HG02763 (cell line): ENCODE results near the gene GSE1.

Experiments used
- ATAC-seq: cut with Tn5 transposase; IDR thresholded peaks from one replicate; pipeline ENCODE4 v1.9.1; 2021; ENCODE audit warnings: mild to moderate bottlenecking, moderate library complexity; ENCODE audit not compliant: unreplicated experiment

GSE1 gene

DNA sequence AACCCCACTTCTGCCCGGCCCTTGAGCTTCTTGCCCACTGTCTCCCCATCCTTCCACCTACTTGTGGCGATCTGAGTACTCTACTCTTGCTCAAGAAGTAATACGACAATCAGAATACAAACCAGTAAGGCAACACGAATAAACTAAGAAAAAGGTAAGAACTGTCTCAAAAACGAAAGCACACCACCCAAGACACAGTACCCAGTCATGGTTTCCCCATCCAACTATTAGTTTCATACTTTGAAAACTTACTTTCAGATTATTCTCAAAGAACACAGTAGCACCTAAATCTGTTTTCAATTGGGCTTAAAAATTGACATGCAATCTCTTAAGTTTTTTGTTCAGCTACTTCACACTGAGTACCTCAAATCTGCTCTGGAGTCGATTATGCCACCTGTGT lies 61.7 kb downstream of the GSE1 start:
- no peak for ATAC-seq

DNA sequence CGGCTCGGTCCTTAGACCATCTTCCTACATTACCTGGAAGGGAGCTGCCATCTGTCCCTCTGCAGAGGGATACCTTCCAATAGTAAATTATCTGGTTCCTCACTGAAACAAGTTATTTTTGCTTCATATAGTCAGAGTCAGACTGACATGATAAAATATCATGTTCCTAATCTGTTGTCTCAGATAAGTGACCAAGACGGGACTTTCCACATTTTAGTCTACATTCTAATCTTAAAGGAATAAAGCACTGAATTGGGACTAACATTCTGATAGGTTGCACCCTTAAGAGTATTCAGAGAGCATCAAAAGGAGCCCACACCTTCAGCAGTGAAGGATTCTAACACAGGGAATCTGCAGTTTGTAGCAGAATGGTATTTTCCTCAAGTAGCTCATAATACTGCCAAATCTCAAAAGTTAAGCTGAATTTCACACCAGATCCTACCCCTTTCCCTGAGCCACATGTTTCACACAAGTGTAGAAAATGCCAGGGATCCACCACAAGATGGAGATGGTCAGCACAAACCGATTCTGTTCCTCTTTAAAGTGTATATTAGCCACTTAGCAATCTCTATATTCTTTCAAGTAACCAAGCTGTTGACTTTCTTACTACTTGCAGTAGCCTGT lies 62.2 kb downstream of the GSE1 start:
- ATAC-seq = no peak

DNA sequence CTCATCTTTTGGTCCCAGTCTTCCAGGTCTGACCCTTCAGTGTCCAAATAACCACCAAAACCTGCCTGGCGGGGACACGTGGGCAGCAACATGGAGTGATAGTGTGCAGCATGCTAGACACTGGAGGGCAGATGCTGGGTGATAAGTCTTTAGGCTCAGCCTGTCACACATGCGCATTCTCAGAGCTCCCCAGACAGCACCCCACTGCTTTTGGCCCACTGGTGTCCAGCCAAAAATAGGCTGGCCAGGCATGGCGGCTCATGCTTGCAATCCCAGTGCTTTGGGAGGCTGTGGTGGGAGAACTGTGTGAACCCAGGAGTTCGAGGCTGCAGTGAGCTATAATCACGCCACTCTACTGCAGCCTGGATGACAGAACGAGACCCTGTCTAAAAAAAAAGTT lies 63.3 kb downstream of the GSE1 start:
- ATAC-seq = no peak

DNA sequence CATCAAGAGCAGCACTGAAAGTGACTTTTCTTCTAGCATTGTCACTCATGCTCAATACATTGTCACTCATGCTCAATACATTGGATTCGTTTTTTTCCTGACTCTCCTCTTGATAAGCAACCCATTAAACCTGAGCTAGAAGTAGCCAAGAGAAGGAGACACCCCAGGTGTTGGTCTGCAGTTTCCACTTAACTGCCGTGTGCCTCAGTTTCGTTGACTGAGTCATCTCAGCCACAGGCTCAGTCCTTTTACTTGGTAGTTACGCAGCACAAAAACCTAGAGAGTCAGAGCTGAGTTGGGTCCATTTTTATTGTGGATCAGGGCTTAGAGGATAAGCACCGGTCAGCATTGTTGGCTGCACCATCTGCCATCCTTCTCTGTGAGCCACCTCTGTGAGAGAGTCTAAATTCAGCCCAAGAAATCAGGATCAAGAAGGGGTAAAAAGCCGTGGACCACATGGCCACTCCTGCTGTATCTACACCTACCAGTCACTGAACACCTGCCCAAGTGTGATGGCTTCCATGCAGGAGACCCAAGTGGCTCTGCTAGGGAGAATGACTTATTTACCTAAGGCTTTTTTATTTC lies 64.4 kb downstream of the GSE1 start:
- ATAC-seq = no peak

DNA sequence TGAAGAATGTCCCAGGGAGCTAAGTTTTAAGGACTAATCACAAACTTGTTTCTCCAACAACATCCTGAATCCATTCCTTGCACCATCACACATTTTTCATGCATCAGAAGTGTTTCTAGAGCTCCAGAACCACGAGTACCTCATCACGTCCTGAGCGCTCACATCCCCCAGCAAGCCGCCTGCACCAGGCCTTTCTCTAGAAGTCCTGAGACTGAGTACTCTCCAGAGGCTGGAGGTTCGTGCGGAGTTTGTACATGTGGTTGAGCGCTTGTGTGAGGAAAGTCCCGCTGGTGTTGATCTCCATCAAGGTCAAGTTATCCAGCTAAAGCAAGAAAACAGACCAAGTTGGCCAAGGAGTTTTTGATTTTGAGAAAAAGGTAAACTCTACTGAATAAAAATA lies 64.9 kb downstream of the GSE1 start:
- ATAC-seq = no peak

DNA sequence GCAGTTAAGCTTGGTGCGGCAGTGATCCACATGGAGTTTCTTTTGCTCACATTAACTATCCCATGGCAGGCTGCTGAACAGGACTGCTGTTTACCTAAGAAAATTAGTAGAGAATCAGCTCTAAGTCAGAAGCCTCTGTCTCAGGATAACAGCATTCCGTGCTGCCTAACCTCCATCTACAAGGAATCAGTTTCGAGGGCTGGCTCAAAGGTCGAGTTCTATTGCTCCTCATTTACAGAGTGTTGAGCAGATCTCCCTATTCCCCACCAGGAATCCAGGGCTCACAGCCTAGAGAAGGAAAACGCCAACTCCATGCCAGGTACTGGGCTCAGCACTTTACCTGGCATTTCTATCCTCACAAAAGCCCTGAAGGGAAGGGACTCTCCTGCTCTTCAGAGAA lies 65.7 kb downstream of the GSE1 start:
- no peak for ATAC-seq

DNA sequence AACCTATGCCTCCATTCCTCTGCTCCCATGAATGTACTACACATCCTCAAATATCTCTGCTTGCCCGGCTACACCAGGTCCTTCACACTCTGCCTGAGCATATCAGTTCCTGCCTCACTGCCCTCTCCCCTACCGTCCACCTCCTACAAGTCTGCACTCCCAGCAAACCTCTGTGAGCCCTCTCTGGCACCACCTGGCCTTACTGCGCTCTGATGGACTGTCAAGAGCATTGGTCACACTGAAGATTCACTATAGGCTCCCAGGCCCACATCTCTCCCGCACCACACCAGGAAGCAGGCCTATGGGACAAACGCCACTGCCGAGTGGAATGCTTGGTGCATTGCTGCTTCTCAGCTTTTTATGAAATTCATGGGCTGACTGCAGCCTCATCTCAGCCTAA lies 66.7 kb downstream of the GSE1 start:
- no peak for ATAC-seq

DNA sequence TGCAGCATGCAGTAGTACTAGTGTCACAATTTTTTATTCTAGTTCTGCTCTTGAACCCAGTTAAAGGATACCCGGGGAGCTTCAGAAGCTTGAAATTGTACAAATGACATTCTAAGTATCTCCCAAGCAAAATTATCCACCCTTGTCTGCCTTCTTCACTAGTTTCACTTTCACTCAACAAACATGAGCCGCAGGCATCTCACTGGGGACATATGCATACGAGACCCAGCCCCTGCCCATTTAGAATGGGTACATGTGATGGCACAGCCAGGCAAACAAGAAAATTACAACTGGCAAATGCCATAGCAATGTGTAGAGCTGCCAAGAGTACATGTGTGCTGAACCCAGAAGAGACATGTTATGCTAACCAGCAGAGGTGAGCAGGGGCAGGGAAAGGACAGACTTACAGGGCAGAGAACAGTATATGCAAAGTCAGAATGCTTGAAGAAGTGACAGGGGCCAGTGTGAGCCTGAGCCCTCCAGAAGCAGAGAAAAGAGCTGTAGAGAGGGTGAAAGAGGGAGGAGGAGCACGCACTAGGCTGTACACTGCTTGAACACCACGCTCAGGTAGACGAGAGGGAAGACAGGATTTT lies 67.3 kb downstream of the GSE1 start:
- ATAC-seq = no peak

DNA sequence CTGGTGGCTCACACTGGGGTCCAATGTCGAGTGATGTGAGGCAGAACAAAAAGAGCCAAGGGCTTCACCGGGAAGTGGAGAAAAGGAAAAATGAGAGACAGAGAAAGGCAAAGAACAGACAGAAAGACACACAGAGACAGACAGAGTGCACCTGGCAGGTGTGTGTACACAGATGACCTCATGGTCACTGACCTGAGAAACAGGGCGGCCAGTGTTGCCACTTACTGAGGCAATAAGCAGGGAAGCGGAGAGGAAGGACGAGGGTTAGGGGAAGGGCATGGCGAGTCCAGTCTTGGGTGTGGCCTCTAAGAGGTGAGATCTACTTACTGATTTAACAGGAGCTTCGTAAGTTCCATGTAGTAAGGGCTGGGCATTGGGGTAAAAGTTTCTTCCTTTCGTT lies 68.1 kb downstream of the GSE1 start:
- ATAC-seq = no peak

DNA sequence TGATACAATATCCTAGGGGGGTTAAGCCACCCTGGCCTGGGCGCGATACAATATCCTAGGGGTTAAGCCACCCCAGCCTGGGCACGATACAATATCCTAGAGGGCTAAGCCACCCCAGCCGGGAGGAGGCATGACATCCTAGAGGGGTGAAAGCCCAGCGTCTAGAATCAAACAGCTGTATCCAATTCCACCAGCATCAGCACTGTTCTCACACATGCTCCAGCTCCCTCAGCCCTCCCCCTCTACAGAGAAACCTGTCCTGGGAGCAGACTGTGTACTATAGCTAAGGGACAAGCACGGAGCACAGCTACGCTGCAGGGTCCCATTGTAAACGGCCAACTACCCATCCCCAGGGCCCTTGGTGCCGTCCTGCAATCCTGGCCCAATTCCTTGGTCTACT lies 69.4 kb downstream of the GSE1 start:
- ATAC-seq = no peak

DNA sequence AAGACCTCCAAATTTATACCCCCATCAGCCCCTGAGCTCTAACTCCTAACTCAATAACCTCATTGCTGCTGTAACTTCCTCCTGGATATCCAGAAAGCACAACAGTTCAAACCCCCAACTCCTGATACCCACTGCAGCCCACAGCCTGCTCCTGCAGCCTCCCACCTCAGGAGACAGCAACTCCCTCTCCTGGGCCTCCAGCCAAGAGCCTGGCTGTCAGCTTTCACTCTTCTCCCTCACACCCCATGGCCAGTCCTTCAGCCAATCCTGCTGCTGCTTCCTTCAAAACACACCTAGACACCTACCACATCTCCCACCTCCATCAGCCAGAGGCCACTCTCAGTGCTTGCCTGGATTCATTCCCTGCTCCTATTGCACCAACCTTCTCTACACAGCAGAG lies 70.2 kb downstream of the GSE1 start:
- no peak for ATAC-seq

DNA sequence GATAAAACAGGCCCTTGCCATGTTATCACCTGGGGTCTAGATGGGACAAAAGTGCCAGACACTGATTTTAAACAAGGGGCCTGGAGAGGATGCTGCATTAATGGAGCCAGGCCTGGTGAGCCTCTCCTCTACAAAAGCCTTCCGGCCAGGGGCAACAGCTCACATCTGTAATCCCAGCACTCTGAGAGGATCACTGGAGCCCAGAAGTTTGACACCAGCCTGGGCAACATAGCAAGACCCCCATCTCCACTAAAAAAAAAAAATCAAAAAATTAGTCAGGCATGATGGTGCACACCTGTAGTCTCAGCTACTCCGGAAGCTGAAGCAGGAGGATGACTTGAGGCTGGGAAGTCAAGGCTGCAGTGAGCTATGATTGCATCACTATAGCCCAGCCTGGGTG lies 72.1 kb downstream of the GSE1 start:
- no peak for ATAC-seq

DNA sequence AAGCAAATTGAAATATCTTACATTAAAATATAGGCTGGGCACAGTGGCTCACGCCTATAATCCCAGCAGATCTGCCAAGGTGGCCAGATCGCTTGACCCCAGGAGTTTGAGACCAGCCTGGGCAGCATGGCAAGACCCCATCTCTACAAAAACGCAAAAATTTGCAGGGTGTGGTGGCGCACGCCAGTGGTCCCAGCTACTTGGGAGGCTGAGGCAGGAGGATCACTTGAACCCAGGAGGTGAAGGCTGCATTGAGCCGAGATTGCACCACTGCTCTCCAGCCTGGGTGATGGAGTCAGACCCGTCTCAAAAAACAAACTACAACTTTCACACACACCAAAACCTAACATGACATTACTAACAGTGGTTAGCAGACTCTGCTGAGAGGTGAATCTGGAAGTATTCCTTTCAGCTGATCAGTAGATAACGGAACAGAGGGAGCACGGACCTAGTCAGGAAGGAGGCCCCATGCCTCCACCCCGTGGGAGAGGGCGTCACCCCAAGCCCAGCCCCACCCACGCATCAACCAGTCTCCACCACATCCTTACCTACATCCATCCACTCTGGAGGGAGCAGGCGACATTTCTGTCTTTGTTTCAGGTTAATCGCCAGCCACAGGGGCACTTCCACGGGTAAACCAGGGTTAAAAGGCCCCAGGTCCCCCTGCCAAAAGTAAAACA lies 73.9 kb downstream of the GSE1 start:
- ATAC-seq = no peak

DNA sequence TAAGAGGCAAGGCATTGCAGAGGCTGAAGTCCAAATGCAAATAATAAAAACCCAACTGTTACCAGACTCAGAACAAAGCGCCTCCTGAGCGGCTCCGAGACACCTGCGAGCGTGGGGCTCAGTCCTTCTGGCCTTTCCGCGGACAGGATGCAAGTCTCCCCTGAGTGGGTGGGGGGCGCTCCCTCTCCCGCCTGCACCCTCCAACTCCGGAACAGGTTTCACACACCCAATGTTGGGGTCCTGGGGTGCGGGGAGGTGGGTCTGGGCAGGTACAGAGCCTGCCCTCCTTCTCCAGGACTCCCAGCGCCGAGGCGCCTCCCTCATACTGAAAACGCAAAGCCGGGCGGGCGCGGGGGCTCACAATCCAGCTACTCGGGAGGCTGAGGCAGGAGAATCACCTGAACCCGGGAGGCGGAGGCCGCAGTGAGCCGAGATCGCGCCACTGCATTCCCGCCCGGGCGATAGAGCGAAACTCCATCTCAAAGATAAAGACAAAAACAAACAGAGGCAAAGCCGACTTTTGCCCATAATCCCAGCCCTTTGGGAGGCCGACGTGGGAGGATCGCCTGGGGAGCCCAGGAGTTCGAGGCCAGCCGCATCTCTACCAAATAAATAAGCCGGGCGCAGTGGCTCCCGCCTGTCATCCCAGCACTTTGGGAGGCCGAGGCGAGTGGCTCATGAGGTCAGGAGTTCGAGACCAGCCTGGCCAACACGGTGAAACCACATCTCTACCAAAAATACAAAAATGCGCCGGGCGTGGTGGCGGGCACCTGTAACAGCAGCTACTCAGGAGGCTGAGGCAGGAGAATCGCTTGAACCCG lies 74.7 kb downstream of the GSE1 start:
- ATAC-seq = no peak

DNA sequence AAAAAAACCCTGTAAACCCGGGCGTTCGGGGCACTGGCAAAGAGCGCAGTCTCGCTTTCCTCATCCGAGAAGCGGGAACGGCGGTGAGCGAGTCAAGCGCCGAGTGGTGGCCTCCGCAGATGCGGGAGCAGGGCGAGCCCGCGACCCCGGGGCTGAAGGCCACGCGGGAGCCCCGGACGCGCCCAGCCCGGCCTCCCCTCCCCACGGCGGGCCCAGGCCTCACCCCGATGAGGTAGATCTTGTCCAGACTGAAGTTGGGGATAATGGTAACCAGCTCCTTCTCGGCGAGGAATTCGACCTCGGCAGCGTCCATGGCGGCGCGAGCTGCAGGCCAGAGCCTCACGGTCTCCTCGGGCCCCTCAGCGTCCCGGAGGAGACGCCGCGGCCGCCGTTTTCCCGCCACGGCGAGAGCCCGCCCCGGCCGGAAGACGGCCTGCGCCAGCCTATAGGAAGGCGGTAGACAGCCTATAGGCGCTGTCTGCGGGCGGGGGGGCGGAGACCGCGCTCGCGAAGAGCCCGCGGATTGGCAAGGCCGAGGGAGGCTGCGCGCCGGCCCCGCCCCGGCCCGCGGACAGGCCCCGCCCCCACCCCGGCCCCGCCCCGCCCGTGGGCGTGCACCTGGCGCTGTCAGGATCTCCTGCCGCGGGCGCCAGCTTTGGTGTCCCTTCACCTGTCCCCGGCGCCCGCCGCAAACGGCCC lies 75.6 kb downstream of the GSE1 start, which contains the start of gene GINS2:
TSS of gene GINS2 (minus strand) at position 369 of the 699 bp plus-strand sequence. CDS start at position 313, 56 bp downstream.
- ATAC-seq = peak; percentile 95

DNA sequence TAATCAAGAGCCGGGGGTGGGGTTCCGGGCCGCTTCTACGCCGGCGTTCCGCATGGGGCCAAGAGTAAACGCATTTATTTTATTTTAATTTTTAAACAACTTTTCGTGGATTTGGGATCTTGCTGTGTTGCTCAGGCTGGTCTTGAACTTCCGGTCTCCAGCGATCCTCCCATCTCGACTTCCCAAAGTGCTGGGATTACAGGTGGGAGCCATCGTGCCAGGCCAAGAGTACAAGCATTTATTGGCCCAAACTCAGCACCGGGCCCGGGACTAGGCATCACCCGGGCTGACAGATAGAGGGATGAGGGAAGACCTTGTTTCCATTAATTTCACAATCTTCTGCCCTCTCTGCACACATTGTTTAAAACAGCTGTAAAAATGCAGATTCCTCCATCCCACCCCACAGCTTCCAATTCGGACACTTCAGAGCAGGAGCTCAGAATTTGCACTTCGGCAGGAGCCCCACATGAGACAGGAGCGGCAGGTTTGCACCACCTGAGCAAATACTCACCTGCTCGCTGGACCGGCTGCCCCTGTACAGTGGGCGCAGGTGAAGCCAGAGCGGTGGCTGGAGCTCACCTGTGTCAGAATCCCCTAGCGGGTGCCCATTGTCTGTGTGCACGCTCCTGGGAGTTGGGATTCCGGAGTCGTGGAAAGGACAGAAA lies 76.3 kb downstream of the GSE1 start:
- no peak for ATAC-seq

DNA sequence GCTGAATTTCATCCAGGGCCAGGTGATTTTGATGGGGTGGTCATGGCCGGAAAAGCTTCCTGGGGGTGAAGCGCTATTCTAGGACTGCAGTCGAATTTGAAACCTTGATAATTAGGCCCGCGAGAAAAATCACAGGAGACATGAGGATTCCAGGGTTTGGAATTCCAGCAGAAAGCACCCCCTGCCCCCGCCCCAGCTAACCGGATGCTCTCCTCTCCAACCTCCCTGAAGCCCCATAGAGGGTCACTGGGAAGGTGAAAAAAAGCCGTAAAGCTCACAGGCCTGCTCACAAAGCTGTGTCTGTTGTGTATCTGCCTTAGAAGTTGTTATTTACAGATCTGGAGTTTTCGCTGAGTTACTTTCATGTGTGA lies 76.8 kb downstream of the GSE1 start:
- no peak for ATAC-seq

DNA sequence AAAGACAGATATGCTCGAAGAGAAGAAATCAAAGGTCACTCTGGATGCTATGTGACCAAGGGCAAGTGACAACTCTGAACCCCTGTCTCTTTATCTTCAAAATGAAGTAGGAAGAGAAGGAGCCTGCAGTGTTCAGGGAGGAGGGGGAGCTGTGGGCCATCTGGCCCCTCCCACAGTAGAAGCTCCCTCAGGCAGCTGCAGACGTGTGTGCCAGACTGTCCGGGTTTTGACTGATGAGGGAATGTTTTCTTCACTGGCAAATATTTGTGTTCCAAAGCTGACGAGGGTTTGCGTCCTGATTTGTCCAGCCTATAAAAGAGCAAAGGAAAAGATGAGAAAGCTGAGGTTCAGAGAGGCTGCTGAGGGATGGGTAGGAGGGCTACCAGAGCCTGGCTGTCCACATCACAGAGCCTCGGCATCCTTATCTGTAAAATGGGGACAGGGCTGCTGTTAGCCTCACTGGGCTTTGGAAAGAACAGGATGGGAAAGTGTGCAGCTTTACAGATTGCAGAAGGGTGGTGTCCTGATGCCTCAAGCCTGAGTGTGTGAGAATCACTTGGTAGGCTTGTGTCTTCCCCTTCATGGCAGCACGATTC lies 77.4 kb downstream of the GSE1 start:
- ATAC-seq = no peak

DNA sequence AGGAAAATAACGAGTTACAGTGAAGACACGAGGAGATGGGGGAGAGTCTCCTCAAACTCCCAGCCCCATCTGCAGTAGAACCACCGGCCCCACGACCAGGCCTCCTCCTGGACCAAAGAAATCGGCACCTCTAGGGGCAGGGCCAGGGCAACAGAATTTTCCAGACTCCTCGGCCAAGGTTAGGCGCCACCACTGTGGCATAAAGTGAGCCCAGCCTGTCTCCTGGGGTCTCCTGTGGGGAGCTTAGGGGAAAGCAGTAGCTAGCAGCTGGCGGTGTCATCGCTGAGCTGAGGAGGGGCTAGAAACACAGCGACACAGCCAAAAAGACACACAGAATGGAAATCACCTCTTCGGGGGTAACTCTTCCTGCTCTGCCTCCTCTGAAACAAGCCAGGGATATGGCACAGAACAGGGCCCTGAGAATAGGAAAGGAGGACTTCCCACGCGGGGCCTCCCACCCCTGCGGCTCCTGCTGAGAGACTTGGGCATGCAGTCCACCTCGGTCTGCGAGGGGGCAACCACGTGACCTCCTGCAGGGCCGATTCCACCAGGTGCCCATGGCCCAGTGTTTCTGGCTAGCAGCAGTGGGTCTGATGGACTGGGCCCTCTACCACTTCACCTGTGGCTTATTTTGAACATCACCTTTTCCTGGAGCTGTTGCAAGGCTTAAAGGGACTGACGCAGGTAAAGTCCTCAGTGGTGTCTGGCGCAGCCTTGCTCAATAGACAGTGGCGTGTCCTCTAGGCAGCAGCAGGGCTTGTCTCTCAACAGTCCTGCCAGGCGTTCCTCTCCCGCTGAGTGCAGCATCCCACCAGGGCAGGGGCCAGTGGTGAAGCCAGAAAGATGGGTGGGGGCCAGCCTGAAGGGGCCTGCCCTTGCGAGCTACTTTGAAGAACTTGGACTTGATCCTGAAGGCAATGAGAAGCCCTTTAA lies 82.3 kb downstream of the GSE1 start:
- no peak for ATAC-seq
